Measurements from ENCODE around the gene ARL5C.

- TF ChIP-seq POLR2AphosphoS5 (IDR thresholded peaks at IDR 0.05) (no peak), CTCF (IDR thresholded peaks at IDR 0.05) (no peak)
These were observed 26.9 kb upstream of the ARL5C start for GRCh38 chr17:39192901-39193300.
